ENCODE results near the gene ATP6V1A.

Gene ATP6V1A

DNA sequence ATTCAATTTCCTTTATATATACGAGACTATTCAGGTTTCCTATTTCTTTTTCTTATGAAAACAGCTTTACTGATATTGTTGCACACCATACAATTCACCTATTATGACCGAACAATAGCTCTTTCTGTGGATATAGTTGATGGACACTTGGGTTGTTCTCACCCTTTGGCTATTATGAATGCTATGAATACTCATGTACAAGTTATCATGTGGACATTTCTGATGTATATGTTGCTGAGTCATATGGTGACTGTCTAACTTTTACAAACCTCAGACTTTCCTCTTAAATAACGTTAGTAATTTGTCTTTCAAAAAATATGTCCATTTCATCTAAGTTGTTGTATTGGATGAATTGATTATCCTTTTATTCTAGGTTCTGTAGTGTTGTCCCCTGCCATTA lies 34.7 kb upstream of the ATP6V1A start:
- Histone ChIP-seq H3K27me3 (peaks cover 0 to 5% of the 10 kb centered on the region in 2 donors), H3K36me3 (no peaks in the 10 kb centered on the region), H3K4me1 (no peaks in the 10 kb centered on the region), H3K9me3 (no peaks in the 10 kb centered on the region), H3K4me3 (no peak overlapping the region), H3K27ac (no peak overlapping the region)
- TF ChIP-seq, protein P1, sequence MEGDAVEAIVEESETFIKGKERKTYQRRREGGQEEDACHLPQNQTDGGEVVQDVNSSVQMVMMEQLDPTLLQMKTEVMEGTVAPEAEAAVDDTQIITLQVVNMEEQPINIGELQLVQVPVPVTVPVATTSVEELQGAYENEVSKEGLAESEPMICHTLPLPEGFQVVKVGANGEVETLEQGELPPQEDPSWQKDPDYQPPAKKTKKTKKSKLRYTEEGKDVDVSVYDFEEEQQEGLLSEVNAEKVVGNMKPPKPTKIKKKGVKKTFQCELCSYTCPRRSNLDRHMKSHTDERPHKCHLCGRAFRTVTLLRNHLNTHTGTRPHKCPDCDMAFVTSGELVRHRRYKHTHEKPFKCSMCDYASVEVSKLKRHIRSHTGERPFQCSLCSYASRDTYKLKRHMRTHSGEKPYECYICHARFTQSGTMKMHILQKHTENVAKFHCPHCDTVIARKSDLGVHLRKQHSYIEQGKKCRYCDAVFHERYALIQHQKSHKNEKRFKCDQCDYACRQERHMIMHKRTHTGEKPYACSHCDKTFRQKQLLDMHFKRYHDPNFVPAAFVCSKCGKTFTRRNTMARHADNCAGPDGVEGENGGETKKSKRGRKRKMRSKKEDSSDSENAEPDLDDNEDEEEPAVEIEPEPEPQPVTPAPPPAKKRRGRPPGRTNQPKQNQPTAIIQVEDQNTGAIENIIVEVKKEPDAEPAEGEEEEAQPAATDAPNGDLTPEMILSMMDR (IDR thresholded peaks at IDR 0.05), result no peak
- intact Hi-C loops (cut with DNase I; ENCODE audit: low total_unique reads), result no loop called here
- no peak for DNase-seq

DNA sequence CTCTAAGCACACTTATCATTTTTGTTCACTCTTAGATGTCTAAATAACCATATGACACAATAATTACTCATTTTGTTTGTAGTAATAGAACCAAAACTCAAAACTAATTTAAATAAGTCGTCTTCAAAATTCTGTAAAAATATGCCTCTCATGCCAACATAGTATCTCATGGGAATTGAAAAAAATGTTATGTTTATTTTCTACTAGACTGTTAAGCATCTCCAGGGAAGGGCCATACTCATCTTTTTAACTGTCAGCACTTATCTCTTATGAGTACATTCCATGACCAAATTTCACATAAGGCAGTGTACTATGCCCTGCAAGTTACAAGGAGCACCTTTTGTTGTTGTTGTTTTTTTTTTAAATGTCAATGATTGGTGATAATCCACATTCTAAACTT lies 32.1 kb upstream of the ATP6V1A start:
- Histone ChIP-seq H3K4me3 (no peak overlapping the region), H3K4me1 (no peaks in the 10 kb centered on the region), H3K27me3 (no peaks in the 10 kb centered on the region), H3K9me3 (no peaks in the 10 kb centered on the region), H3K36me3 (peaks cover 3 to 18% (median 5%) of the 10 kb centered on the region in 3 donors), H3K27ac (no peak overlapping the region)
- TF ChIP-seq, protein P1 (IDR thresholded peaks at IDR 0.05), result no peak
- no peak for DNase-seq
- intact Hi-C loops (cut with DNase I; ENCODE audit: low total_unique reads), result no loop called here

GRCh38 chr3:113717308-113717707 lies 29.5 kb upstream of the ATP6V1A start:
- Histone ChIP-seq H3K9me3 (no peaks in the 10 kb centered on the region), H3K27ac (no peak overlapping the region), H3K36me3 (peaks cover 20 to 44% (median 23%) of the 10 kb centered on the region in 3 donors), H3K27me3 (no peaks in the 10 kb centered on the region), H3K4me3 (no peak overlapping the region), H3K4me1 (no peaks in the 10 kb centered on the region)
- intact Hi-C loops (cut with DNase I; ENCODE audit: low total_unique reads), result no loop called here
- TF ChIP-seq, protein P1 (IDR thresholded peaks at IDR 0.05), result no peak
- DNase-seq, result no peak

DNA sequence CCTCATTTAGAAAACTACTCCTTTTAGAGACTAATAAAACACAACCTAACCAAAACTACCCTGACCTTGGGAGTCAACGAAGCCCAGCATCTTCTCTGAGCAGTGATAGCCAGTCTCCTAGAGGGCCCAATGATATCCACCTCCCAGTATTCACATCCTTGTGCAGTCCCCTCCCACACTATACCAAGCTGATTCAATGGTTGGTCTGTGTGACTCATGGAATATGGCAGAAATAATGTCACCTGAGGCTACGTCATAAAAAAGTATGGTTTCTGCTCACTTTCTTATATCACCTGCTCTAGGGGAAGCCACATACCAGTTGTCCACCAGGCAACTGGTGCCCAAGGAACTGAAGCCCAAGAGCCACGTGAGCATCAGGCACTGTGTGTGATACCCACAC lies 29.0 kb upstream of the ATP6V1A start:
- DNase-seq, result no peak
- H3K9me3 ChIP-seq, result no peaks in the 10 kb centered on the region
- no peak overlapping the region for H3K4me3 ChIP-seq
- intact Hi-C loops (cut with DNase I; ENCODE audit: low total_unique reads), result no loop called here
- H3K36me3 ChIP-seq, result peaks cover 20 to 48% (median 23%) of the 10 kb centered on the region in 3 donors
- no peaks in the 10 kb centered on the region for H3K27me3 ChIP-seq
- TF ChIP-seq, protein P1 (IDR thresholded peaks at IDR 0.05), result no peak
- H3K4me1 ChIP-seq, result no peaks in the 10 kb centered on the region
- H3K27ac ChIP-seq, result no peak overlapping the region

DNA sequence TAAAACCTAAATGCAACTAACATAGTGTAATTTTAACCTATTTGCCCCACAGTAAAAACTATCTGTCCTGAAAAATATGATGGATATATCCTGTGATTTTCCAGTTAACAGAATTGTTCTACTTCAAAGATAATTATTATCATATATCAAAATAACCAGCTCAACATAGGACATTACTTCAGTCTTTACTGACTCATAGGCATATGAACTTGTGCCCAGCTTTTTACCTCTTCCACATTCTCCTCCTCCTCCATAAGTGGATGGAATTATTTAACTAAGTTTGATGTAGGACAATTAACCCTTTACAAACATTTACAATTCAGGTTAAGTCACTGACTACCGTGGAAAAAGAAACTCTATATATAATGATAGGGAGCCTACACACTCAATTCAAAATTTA lies 27.5 kb upstream of the ATP6V1A start:
- H3K9me3 ChIP-seq, result no peaks in the 10 kb centered on the region
- no peak overlapping the region for H3K27ac ChIP-seq
- no peak for DNase-seq
- H3K36me3 ChIP-seq, result peaks cover 20 to 48% (median 23%) of the 10 kb centered on the region in 3 donors
- no peak overlapping the region for H3K4me3 ChIP-seq
- TF ChIP-seq, protein P1 (IDR thresholded peaks at IDR 0.05), result no peak
- no peaks in the 10 kb centered on the region for H3K27me3 ChIP-seq
- intact Hi-C loops (cut with DNase I; ENCODE audit: low total_unique reads), result no loop called here
- no peaks in the 10 kb centered on the region for H3K4me1 ChIP-seq

DNA sequence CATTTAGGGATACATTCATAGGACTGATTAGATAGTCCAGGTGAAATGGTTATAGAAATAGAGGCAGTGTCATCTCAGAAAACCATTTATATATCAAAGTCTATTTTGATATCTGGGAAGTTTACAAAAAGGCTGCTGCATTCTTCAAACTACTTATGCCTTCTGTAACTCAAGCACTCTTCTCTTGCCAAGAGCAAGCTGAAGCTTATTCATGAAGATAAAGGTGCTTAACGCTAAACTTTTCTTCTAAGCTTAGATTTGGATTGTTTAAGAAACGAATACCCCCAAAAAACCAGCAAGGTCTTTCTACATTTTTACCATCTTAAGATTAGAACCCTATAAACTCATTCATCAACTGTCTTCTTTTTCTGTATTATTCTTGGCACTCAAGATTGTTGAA lies 27.1 kb upstream of the ATP6V1A start:
- Histone ChIP-seq H3K27me3 (no peaks in the 10 kb centered on the region), H3K4me1 (no peaks in the 10 kb centered on the region), H3K9me3 (no peaks in the 10 kb centered on the region), H3K36me3 (peaks cover 20 to 48% (median 23%) of the 10 kb centered on the region in 3 donors), H3K4me3 (no peak overlapping the region), H3K27ac (no peak overlapping the region)
- TF ChIP-seq, protein P1 (IDR thresholded peaks at IDR 0.05), result no peak
- no peak for DNase-seq
- intact Hi-C loops (cut with DNase I; ENCODE audit: low total_unique reads), result no loop called here
